ENCODE results near the gene FBXW12. TPM values are rescaled to one million over a fixed set of nuclear protein-coding genes. Genes with fewer than 3 reads are reported as not detected.

Gene FBXW12
- total and polyA plus RNA-seq, 2 of the 8 experiments (the other 6 are each of a cell fraction or from before 2014, with no cell fraction given): 0.35 to 0.85 TPM

DNA sequence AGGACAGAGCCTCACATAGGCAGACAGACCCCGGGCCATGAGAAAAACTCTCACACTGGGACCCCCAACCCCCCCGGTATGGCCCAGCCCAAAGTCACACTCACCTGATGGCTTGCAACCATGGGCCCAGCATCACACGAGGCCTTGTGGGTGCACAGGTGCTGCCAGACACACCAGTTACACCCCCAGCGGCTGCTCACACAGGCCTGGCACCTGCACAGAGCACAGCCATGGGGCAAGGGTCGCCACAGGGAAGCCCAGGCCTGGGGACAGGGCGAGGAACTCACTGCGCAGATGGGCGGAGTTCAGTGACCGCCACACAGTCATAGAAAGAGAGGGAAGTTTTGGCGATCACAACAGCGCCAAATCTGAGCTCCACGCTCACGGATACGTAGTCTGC lies 48.5 kb downstream of the FBXW12 start:
- H4K5ac ChIP-seq (ENCODE audit: insufficient read length, low read depth, low read length): no peak overlapping the region
- H2AFZ ChIP-seq (ENCODE audit: low read length): no peak overlapping the region
- peaks cover 22% of the 10 kb centered on the region for H3K79me1 ChIP-seq (ENCODE audit: low read depth, low read length)
- H3K14ac ChIP-seq (ENCODE audit: insufficient read length): no peak overlapping the region
- H3K27me3 ChIP-seq (replicated peaks in 1 of 4; ENCODE audit: control insufficient read depth in 3 of 4, extremely low read depth in 1 of 4, insufficient read depth in 3 of 4, low read length in 3 of 4): no peaks in the 10 kb centered on the region
- H3K4me2 ChIP-seq (ENCODE audit: insufficient read depth in 1 of 2, low read depth in 2 of 2, low read length in 2 of 2): no peak overlapping the region
- peaks cover 34 to 52% (median 39%) of the 10 kb centered on the region in 4 experiments; a peak in 7 of 8 replicates for H3K36me3 ChIP-seq (ENCODE audit: control insufficient read depth in 2 of 4, insufficient read depth in 4 of 4, low read length in 3 of 4)
- H3K4me1 ChIP-seq (replicated peaks in 1 of 4; ENCODE audit: control insufficient read depth in 3 of 4, insufficient read depth in 4 of 4, low read length in 3 of 4): peaks cover 0 to 13% (median 2%) of the 10 kb centered on the region in 4 experiments; a peak in 4 of 7 replicates
- H2BK20ac ChIP-seq (ENCODE audit: low read length): no peak overlapping the region
- no peak for FAIRE-seq
- H3K9ac ChIP-seq (replicated peaks in 1 of 4; ENCODE audit: extremely low read depth in 1 of 4, low read depth in 3 of 4, low read length in 3 of 4): no peak overlapping the region
- H3K9me3 ChIP-seq (ENCODE audit: insufficient read depth in 2 of 2, low read depth in 1 of 2, low read length in 1 of 2): no peaks in the 10 kb centered on the region
- no peak overlapping the region for H3K27ac ChIP-seq (ENCODE audit: low read depth, low read length)
- no peak overlapping the region for H2AK5ac ChIP-seq (ENCODE audit: low read depth, low read length)
- no peak overlapping the region for H4K91ac ChIP-seq (replicated peaks; ENCODE audit: insufficient read length, low read length)
- no peak overlapping the region for H2BK5ac ChIP-seq (ENCODE audit: low read depth, low read length)
- WGBS, 2 experiments (ENCODE audit: extremely low coverage in 1 of 2, insufficient coverage in 1 of 2, insufficient read length in 1 of 2, insufficient replicate concordance in 2 of 2, low coverage in 1 of 2, low lambda C conversion rate in 2 of 2, missing lambda C conversion rate in 1 of 2): 89% methylated on average over 12 of the region's 14 CpGs; no CpG with 5 or more reads in 1 of the 2 experiments
- H3K79me2 ChIP-seq (ENCODE audit: control insufficient read depth in 1 of 2, insufficient read depth in 2 of 2, low read length in 2 of 2): peaks cover 4 to 37% of the 10 kb centered on the region in 2 experiments
- H3K18ac ChIP-seq (ENCODE audit: extremely low read depth, low read length): no peak overlapping the region
- no peaks in the 10 kb centered on the region for H3K23me2 ChIP-seq (ENCODE audit: low read depth, low read length)
- no peak overlapping the region for H3K4ac ChIP-seq (replicated peaks; ENCODE audit: insufficient read length, low read depth, low read length)
- H2BK12ac ChIP-seq (ENCODE audit: low read depth, low read length): no peak overlapping the region
- no peak overlapping the region for H2BK15ac ChIP-seq (ENCODE audit: low read length)
- DNase-seq (ENCODE audit: low read depth in 1 of 2, low spot score in 2 of 2): no peak
- CTCF ChIA-PET (ENCODE audit: partially characterized antibody): interaction anchor here (1.3 to 6.9 kb wide), 4 partner anchors 12 to 18 kb away, joined by 3 to 95 read pairs (median 30); no protein-coding TSS in a partner anchor
- H3K56ac ChIP-seq (replicated peaks; ENCODE audit: insufficient read length, low read depth, low read length): no peak overlapping the region
- H3K23ac ChIP-seq (ENCODE audit: insufficient read length): no peak overlapping the region
- peaks cover 28 to 47% of the 10 kb centered on the region in 2 experiments for H4K20me1 ChIP-seq (replicated peaks in 1 of 2; ENCODE audit: control insufficient read depth in 1 of 2, insufficient read depth in 2 of 2, low read length in 2 of 2)
- POLR2A ChIA-PET (ENCODE audit: partially characterized antibody): interaction anchor here (0.6 to 31.5 kb wide), 7 partner anchors 7 to 153 kb away, joined by 3 to 650 read pairs (median 3); partner anchors contain the start of gene PLXNB1
- H4K8ac ChIP-seq (ENCODE audit: extremely low read depth, insufficient read depth, low read length): no peak overlapping the region
- H3K4me3 ChIP-seq (ENCODE audit: extremely low read depth in 1 of 4, insufficient read depth in 2 of 4, low read depth in 3 of 4, low read length in 4 of 4): no peak overlapping the region
- no peak overlapping the region for H2BK120ac ChIP-seq (replicated peaks; ENCODE audit: low read depth, low read length)
- TF ChIP-seq BRCA1 (IDR thresholded peaks at IDR 0.05; ENCODE audit: low read depth, low read length) (no peak), SP2 (IDR thresholded peaks at IDR 0.05; ENCODE audit: low read length) (no peak), POU5F1 (IDR thresholded peaks at IDR 0.05; ENCODE audit: low read depth, low read length) (no peak), CBX8 (IDR thresholded peaks at IDR 0.05; ENCODE audit: borderline replicate concordance, low read depth, low read length) (no peak), RBBP5 (IDR thresholded peaks at IDR 0.05; ENCODE audit: borderline replicate concordance, low read depth, low read length) (no peak), RXRA (IDR thresholded peaks at IDR 0.05; ENCODE audit: insufficient read depth, low read depth, low read length) (no peak), ZNF274 (IDR thresholded peaks at IDR 0.05; ENCODE audit: borderline replicate concordance, extremely low read depth, low read length) (no peak), JUND (IDR thresholded peaks at IDR 0.05; ENCODE audit: low read length) (no peak), CBX5 (IDR thresholded peaks at IDR 0.05; ENCODE audit: low read depth, low read length) (no peak), BACH1 (IDR thresholded peaks at IDR 0.05; ENCODE audit: low read length) (no peak), BCL11A (IDR thresholded peaks at IDR 0.05; ENCODE audit: low read depth in 2 of 2, low read length in 2 of 2) (no peak), FOSL1 (IDR thresholded peaks at IDR 0.05; ENCODE audit: insufficient read depth, low read depth, low read length) (no peak), POLR2AphosphoS5 (IDR thresholded peaks at IDR 0.05; ENCODE audit: low read depth, low read length) (no peak), RAD21 (IDR thresholded peaks at IDR 0.05 in 1 of 2, conservative IDR thresholded peaks at IDR 0.05 in 1 of 2; ENCODE audit: low read depth in 2 of 2, low read length in 2 of 2) (no peak), SP1 (IDR thresholded peaks at IDR 0.05; ENCODE audit: low read depth, low read length) (no peak)

Measured in H1 (cell line).